Effector memory CD4-positive, alpha-beta T cell (primary cell): ENCODE measurements around the gene CDHR1.

Experiments
- DNase-seq, 3 donors: peaks; one replicate each; pipeline ENCODE4 v3.0.0-alpha.2; 2020
- H3K27ac ChIP-seq: 2 replicates; pipeline ENCODE4 v1.7.0; 2013; ENCODE audit warnings: mild to moderate bottlenecking, low read length, moderate library complexity; ENCODE audit not compliant: insufficient read depth, poor library complexity, severe bottlenecking
- H3K27me3 ChIP-seq: replicated peaks from 2 replicates; pipeline ENCODE4 v1.7.0; 2013; ENCODE audit warnings: mild to moderate bottlenecking, low read length; ENCODE audit not compliant: insufficient read depth, control insufficient read depth, poor library complexity, severe bottlenecking
- H3K36me3 ChIP-seq: 2 replicates; pipeline ENCODE4 v1.7.0; 2013; ENCODE audit warnings: mild to moderate bottlenecking, low read length, moderate library complexity; ENCODE audit not compliant: control insufficient read depth, insufficient read depth
- H3K4me1 ChIP-seq: 2 replicates; pipeline ENCODE4 v1.7.0; 2013; ENCODE audit warnings: low read length, mild to moderate bottlenecking; ENCODE audit not compliant: control insufficient read depth, insufficient read depth, poor library complexity, severe bottlenecking
- H3K4me3 ChIP-seq: 2 replicates; pipeline ENCODE4 v1.7.0; 2013; ENCODE audit warnings: low read length, low read depth, mild to moderate bottlenecking; ENCODE audit not compliant: insufficient read depth, poor library complexity, severe bottlenecking
- H3K9me3 ChIP-seq: 2 replicates; pipeline ENCODE4 v1.7.0; 2013; ENCODE audit warnings: mild to moderate bottlenecking, low read length, moderate library complexity; ENCODE audit not compliant: control insufficient read depth

The CDHR1 gene

DNA sequence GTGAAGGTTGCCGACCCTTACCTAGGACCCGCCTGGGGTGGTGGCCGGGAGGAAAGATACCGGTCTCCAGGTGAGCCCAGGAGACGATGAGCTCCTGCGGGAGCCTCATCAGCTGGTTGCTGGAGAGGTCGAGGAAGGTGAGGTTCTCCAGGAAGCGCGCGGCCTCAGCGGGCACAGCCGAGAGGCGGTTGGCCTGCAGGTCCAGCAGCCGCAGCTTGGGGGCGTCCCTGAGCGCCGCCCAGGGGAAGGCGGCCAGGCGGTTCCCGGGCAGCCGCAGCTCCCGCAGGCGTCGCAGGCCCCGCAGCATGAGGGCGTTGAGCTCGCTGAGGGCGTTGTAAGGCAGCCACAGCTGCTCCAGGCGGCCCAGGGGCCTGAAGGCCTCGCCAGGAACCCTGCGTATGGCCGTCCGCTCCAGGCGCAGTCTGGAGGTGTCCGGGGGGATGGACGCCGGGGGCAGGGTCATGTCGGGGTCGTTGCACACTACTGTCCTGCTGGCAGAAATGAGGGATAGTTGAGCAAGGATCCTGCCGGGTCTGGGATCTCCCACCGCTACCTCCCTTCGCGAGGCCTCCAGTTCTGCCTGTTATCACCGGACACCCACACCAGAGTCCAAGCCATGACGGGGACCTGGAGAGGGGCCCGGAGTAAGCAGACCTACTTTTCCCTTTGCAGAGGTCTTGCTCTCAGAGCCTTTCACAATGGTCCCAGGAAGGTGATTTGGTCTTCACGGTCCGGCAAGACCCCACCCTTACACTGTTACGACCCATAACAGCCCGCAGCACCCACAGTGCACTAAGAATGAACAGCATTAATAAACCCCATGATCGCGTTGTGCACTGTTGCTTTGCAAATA, 43.1 kb downstream of the CDHR1 start:
- H3K36me3 ChIP-seq, result no peaks in the 10 kb centered on the region
- no peaks in the 10 kb centered on the region for H3K4me1 ChIP-seq
- H3K27ac ChIP-seq, result no peak overlapping the region
- peaks cover 4% of the 10 kb centered on the region for H3K27me3 ChIP-seq
- H3K9me3 ChIP-seq, result no peaks in the 10 kb centered on the region
- H3K4me3 ChIP-seq, result no peak overlapping the region
- DNase-seq, result no peak

DNA sequence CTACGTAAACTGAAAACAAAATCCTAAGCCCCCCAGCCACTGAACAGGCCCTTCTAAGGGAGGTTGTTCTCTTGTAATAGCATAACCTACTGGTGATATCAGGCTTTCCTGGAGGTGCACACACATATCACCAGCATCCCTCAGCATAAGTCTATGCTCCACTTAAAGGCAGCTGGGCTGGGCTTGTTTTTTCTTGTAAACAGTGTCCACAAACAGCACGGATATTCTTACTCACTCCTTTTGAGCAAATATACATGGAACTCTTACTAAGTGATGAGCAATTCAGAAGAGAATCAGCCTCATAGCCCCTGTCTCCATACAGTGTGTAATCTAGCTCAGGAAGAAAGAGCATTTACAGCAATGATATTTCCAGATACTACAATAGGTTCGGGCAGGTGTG, 44.6 kb downstream of the CDHR1 start:
- no peaks in the 10 kb centered on the region for H3K4me1 ChIP-seq
- DNase-seq, result no peak
- H3K4me3 ChIP-seq, result no peak overlapping the region
- no peaks in the 10 kb centered on the region for H3K36me3 ChIP-seq
- no peaks in the 10 kb centered on the region for H3K9me3 ChIP-seq
- no peak overlapping the region for H3K27ac ChIP-seq
- H3K27me3 ChIP-seq, result peaks cover 4% of the 10 kb centered on the region

DNA sequence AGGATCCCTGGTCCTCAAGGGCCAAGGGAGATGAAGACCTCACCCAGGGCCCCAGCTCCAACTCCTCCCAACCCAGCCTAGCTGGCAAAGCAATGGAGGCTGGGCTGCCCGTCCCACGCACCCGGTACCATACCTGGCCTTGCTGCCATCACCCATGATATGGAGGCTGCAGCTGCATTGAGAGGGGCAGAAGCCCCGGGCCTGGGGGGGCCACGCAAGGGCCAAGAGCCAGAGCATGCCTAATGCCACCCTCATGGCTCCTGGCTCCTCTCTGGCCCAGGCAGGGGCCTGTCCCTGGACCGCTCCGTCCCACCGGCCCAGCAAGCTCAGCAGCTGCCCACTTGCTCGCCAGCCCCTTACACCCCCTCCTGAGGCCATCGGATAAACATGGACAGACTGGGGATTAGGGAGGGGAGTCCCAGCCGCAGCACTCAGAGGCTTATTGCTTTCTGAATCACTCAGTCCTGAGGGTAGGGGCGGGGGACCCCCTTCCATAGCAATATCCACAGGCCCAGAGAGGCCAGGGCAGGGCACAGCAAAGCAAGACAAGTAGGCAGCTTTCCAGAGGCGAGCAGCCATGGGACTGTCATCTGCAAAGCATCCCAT, 47.0 kb downstream of the CDHR1 start, which contains the start of gene LRIT1:
LRIT1 (minus strand) TSS at position 362 of the 606 bp plus-strand sequence; CDS start at position 255, 107 bp downstream.
- Histone ChIP-seq H3K4me1 (no peaks in the 10 kb centered on the region), H3K4me3 (no peak within 1 kb of the TSS), H3K27ac (no peak within 1 kb of the TSS), H3K36me3 (no peaks in the 10 kb centered on the region), H3K9me3 (no peaks in the 10 kb centered on the region), H3K27me3 (no peaks in the 10 kb centered on the region)
- no peak for DNase-seq

GRCh38 chr10:84243759-84244158, 49.4 kb downstream of the CDHR1 start:
- no peak for DNase-seq
- Histone ChIP-seq H3K27ac (no peak overlapping the region), H3K36me3 (no peaks in the 10 kb centered on the region), H3K4me1 (no peaks in the 10 kb centered on the region), H3K9me3 (no peaks in the 10 kb centered on the region), H3K27me3 (no peaks in the 10 kb centered on the region), H3K4me3 (no peak overlapping the region)

- Histone ChIP-seq H3K36me3 (no peaks in the 10 kb centered on the region), H3K4me3 (no peak within 1 kb of the TSS), H3K4me1 (no peaks in the 10 kb centered on the region), H3K27ac (no peak within 1 kb of the TSS), H3K27me3 (no peaks in the 10 kb centered on the region), H3K9me3 (no peaks in the 10 kb centered on the region)
- no peak for DNase-seq
Observed at GRCh38 chr10:84244651-84245270, 50.4 kb downstream of the CDHR1 start, which contains the start of gene RGR. Gene RGR, plus strand, starts transcription at chr10:84245053. Its CDS starts 38 bp downstream, at chr10:84245091.

DNA sequence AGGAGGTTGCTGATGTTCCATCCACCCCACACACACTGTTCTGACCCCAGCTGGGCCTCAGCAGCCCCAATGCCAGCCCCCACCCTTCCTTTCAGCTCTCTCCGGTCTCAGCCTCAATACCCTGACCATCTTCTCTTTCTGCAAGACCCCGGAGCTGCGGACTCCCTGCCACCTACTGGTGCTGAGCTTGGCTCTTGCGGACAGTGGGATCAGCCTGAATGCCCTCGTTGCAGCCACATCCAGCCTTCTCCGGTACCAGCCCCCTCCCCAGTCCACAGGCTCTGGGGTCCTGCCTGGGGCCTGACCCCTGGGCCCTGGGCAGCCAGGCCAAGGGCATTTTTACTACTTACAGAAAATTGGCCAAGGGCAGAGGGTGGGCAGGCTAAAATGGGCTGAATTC, 53.2 kb downstream of the CDHR1 start:
- H3K27me3 ChIP-seq, result no peaks in the 10 kb centered on the region
- H3K9me3 ChIP-seq, result no peaks in the 10 kb centered on the region

DNA sequence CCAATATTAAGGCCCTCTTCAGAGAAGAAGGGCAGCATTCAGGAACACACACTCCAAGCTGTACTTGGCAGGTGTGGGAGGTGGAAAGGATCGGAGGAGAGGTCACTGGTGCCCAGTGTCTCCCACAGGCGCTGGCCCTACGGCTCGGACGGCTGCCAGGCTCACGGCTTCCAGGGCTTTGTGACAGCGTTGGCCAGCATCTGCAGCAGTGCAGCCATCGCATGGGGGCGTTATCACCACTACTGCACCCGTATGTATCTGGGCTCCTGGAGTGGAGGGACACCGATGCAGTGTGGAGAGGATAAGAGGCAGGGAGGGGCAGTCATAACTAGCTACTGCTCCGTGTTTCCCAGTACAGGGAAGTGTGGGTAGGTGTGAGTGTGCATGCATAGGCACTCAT, 54.5 kb downstream of the CDHR1 start:
- no peak for DNase-seq
- no peak overlapping the region for H3K4me3 ChIP-seq
- H3K9me3 ChIP-seq, result no peaks in the 10 kb centered on the region
- H3K27me3 ChIP-seq, result no peaks in the 10 kb centered on the region
- no peak overlapping the region for H3K27ac ChIP-seq
- H3K36me3 ChIP-seq, result no peaks in the 10 kb centered on the region
- no peaks in the 10 kb centered on the region for H3K4me1 ChIP-seq

More for the DNA sequence above, 53.2 kb downstream of the CDHR1 start:
- Histone ChIP-seq H3K4me3 (no peak overlapping the region), H3K27ac (no peak overlapping the region), H3K36me3 (no peaks in the 10 kb centered on the region), H3K4me1 (no peaks in the 10 kb centered on the region)
- DNase-seq, result no peak

DNA sequence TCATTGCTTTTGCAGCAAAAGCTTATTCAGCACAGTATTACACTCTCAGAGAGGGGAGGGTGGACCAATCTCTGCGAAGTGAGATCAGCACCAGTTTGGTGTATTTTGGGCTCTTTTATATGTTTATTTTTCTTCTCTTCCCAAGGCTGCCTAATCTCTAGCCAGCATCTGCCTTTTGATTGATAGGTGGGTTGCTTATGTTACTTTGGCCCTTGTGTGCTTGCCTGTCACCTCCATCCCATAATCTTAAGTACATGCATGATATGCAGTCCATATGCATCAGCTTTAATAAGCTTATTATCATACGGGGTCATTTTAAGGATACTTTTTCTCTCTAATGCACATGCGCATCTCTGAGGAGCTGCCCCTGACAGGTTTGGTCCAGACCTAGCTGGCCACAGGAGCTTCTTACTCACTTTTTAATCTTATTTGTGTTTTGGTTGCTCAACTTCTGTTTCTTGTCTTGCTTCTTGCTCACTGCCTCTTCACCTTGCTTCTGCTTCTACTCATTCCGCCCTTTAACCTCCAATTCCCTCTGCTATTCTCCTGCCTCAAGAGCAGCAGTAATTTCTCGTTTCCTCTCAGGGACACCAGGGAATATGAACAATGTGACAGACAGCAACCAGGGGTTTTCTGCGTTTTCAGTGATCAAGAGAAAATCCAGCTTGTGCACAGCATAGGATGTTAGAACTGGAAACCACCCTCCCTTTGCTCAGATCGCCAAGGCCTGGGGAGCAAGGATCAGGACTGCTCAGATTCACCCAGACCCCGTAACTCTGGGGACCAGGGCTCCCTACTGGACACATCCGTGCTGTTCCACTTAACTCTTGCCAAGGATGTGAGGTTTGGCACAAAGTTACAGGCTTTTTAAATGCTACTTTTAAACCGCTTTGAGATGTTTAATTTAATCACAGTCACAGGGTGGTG, 60.5 kb downstream of the CDHR1 start:
- no peaks in the 10 kb centered on the region for H3K27me3 ChIP-seq
- H3K9me3 ChIP-seq, result no peaks in the 10 kb centered on the region
- no peak for DNase-seq
- no peaks in the 10 kb centered on the region for H3K4me1 ChIP-seq
- H3K27ac ChIP-seq, result no peak overlapping the region
- H3K36me3 ChIP-seq, result no peaks in the 10 kb centered on the region
- H3K4me3 ChIP-seq, result no peak overlapping the region

GRCh38 chr10:84256510-84257342, 62.4 kb downstream of the CDHR1 start:
- DNase-seq, result no peak
- Histone ChIP-seq H3K9me3 (no peaks in the 10 kb centered on the region), H3K4me3 (no peak overlapping the region), H3K36me3 (no peaks in the 10 kb centered on the region), H3K27ac (no peak overlapping the region), H3K27me3 (no peaks in the 10 kb centered on the region), H3K4me1 (no peaks in the 10 kb centered on the region)
